ENCODE measurements around the gene JAKMIP2. TPM values are rescaled to one million over a fixed set of nuclear protein-coding genes. Genes with fewer than 3 reads are reported as not detected.

Gene JAKMIP2
- total RNA-seq, 1 experiment from 2014 or later: 10.9 TPM

GRCh38 chr5:147687118-147687517 lies 95.4 kb downstream of the JAKMIP2 start:
- ChIA-PET POLR2A (no interaction called here), CTCF (no interaction called here)
- Mint-ChIP-seq H3K36me3 (no peaks in the 10 kb centered on the region), H3K27me3 (ENCODE audit: low read depth) (no peaks in the 10 kb centered on the region), H3K27ac (0 out of 2 replicates have a peak overlapping the region, but pooled peaks have one; percentile 1), H3K4me1 (peaks cover 13% of the 10 kb centered on the region), H3K4me3 (no peak overlapping the region), H3K9me3 (no peaks in the 10 kb centered on the region)
- DNase-seq (ENCODE audit: low spot score) (no peak), ATAC-seq (no peak)
- no peak for TF ChIP-seq OVOL2 (CRISPR knock-in tag; IDR thresholded peaks at IDR 0.05; ENCODE audit: borderline replicate concordance)
- TF ChIP-seq ETV6 (CRISPR knock-in tag; IDR thresholded peaks at IDR 0.05): no peak
- no peak for TF ChIP-seq SMAD4 (CRISPR knock-in tag; IDR thresholded peaks at IDR 0.05)
- TF ChIP-seq CBFB (CRISPR knock-in tag; IDR thresholded peaks at IDR 0.05; ENCODE audit: low read depth): no peak
- TF ChIP-seq FOXJ3 (CRISPR knock-in tag; IDR thresholded peaks at IDR 0.05; ENCODE audit: borderline replicate concordance): no peak
- no peak for TF ChIP-seq EMX1 (CRISPR knock-in tag; IDR thresholded peaks at IDR 0.05)
- no peak for TF ChIP-seq SMAD3 (CRISPR knock-in tag; IDR thresholded peaks at IDR 0.05; ENCODE audit: borderline replicate concordance)
- TF ChIP-seq TCF7 (CRISPR knock-in tag; IDR thresholded peaks at IDR 0.05; ENCODE audit: low read depth): no peak
- no peak for TF ChIP-seq JAZF1 (CRISPR knock-in tag; IDR thresholded peaks at IDR 0.05)
- TF ChIP-seq NFATC4 (CRISPR knock-in tag; IDR thresholded peaks at IDR 0.05): no peak
- no peak for TF ChIP-seq ZNF423 (CRISPR knock-in tag; IDR thresholded peaks at IDR 0.05)
- no peak for TF ChIP-seq NR1H2 (CRISPR knock-in tag; IDR thresholded peaks at IDR 0.05)
- TF ChIP-seq MLX (CRISPR knock-in tag; IDR thresholded peaks at IDR 0.05): no peak
- TF ChIP-seq PREB (CRISPR knock-in tag; IDR thresholded peaks at IDR 0.05; ENCODE audit: borderline replicate concordance): no peak
- no peak for TF ChIP-seq IRF2 (CRISPR knock-in tag; IDR thresholded peaks at IDR 0.05; ENCODE audit: borderline replicate concordance, low read depth)
- TF ChIP-seq MYBL2 (CRISPR knock-in tag; IDR thresholded peaks at IDR 0.05): no peak
- no peak for TF ChIP-seq ZNF281 (CRISPR knock-in tag; IDR thresholded peaks at IDR 0.05)
- no peak for TF ChIP-seq ZNF416 (CRISPR knock-in tag; IDR thresholded peaks at IDR 0.05)
- no peak for TF ChIP-seq AFF4 (CRISPR knock-in tag; IDR thresholded peaks at IDR 0.05; ENCODE audit: borderline replicate concordance)
- no peak for TF ChIP-seq NFE2L1 (CRISPR knock-in tag; IDR thresholded peaks at IDR 0.05)

GRCh38 chr5:147686421-147686820 lies 96.1 kb downstream of the JAKMIP2 start:
- ATAC-seq (no peak), DNase-seq (ENCODE audit: low spot score) (no peak)
- no peak overlapping the region for H3K4me3 Mint-ChIP-seq
- H3K27ac Mint-ChIP-seq: no peak overlapping the region
- CTCF ChIA-PET: no interaction called here
- POLR2A ChIA-PET: no interaction called here
- H3K27me3 Mint-ChIP-seq (ENCODE audit: low read depth): no peaks in the 10 kb centered on the region
- H3K36me3 Mint-ChIP-seq: no peaks in the 10 kb centered on the region
- no peaks in the 10 kb centered on the region for H3K9me3 Mint-ChIP-seq
- peaks cover 11% of the 10 kb centered on the region for H3K4me1 Mint-ChIP-seq
- TF ChIP-seq ZSCAN18 (CRISPR knock-in tag; IDR thresholded peaks at IDR 0.05) (no peak), ZNF317 (CRISPR knock-in tag; IDR thresholded peaks at IDR 0.05; ENCODE audit: borderline replicate concordance, low read depth) (no peak), ZNF396 (CRISPR knock-in tag; IDR thresholded peaks at IDR 0.05; ENCODE audit: borderline replicate concordance) (no peak), ESRRA (CRISPR knock-in tag; IDR thresholded peaks at IDR 0.05; ENCODE audit: borderline replicate concordance) (no peak)
